ENCODE measurements around the gene ATP1A4.
"Not testable (repeated sequence)": the region's sequence is repeated elsewhere in the genome, so short reads cannot be mapped to it uniquely, and the experiment has no call there.

DNA sequence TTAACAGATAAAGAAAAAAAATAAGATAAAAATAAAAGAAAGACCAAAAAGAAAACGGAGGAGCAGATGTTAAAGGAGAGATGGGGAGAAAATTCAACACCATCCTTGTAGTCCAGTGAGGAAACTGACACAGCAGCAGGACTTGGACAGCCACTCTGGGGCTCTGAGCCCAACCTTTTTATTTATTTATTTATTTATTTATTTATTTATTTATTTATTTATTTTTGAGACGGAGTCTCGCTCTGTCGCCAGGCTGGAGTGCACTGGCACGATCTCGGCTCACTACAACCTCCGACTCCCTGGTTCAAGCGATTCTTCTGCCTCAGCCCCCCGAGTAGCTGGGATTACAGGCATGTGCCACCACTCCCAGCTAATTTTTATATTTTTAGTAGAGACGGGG lies 39.9 kb upstream of the ATP1A4 start:
- not testable (repeated sequence) for TF ChIP-seq EZH2 (IDR thresholded peaks at IDR 0.05; ENCODE audit: insufficient read depth, poor library complexity, severe bottlenecking); EZH2phosphoT487 (IDR thresholded peaks at IDR 0.05; ENCODE audit: insufficient read depth, low read depth)
